Measurements from ENCODE around the gene IFRD2. TPM values are rescaled to one million over a fixed set of nuclear protein-coding genes. Genes with fewer than 3 reads are reported as not detected.

The IFRD2 gene
- total and polyA plus RNA-seq, 9 of the 15 experiments (the other 6 are each of a cell fraction or from before 2014, with no cell fraction given) = 30.5 to 115 (median 52.8) TPM

DNA sequence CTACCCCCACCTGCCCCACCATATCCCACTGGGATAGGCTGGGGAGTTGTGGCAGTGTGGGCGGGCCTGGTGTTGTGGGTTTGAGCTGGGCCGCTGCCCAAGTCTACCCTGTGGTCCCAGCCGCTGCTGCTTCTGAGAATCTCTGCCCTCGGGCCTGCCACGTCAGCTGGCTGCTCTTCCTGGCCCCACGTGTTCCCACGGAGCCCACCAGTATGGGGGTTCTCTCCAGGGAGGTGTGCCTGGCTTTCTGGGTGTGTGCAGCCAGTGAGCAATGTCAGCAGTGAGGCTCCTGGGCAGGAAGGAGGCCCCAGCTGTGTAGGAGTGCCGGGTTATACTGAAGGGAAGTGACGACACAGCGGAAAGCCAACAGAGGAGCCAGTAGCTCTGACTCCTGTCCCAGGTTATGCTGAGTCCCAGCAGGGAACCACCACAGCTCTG, 45.7 kb downstream of the IFRD2 start (continued):
- TF ChIP-seq ZBTB40 (IDR thresholded peaks at IDR 0.05) = peak; percentile 73
- no peak for TF ChIP-seq ZBTB40 (CRISPR knock-in tag; IDR thresholded peaks at IDR 0.05)
- no peak for TF ChIP-seq CUX1 (CRISPR knock-in tag; IDR thresholded peaks at IDR 0.05)
- no peak for TF ChIP-seq PCBP2 (IDR thresholded peaks at IDR 0.05; ENCODE audit: low read depth, low read length, poor library complexity, severe bottlenecking)
- no peak; the same call in 1 of the 2 replicates for TF ChIP-seq CREB1 (IDR thresholded peaks at IDR 0.05)
- TF ChIP-seq CREB1 (CRISPR knock-in tag; IDR thresholded peaks at IDR 0.05) = peak; percentile 59
- TF ChIP-seq DIDO1 (tag; IDR thresholded peaks at IDR 0.05; ENCODE audit: low read depth) = no peak
- TF ChIP-seq RNF219 (CRISPR knock-in tag; IDR thresholded peaks at IDR 0.05) = no peak
